ENCODE results near the gene SLC15A1. TPM values are rescaled to one million over a fixed set of nuclear protein-coding genes. Genes with fewer than 3 reads are reported as not detected.

The SLC15A1 gene
- polyA plus RNA-seq, 1 donor (not counting 4 experiments of a cell fraction or from before 2014, with no cell fraction given): 0.10 TPM

DNA sequence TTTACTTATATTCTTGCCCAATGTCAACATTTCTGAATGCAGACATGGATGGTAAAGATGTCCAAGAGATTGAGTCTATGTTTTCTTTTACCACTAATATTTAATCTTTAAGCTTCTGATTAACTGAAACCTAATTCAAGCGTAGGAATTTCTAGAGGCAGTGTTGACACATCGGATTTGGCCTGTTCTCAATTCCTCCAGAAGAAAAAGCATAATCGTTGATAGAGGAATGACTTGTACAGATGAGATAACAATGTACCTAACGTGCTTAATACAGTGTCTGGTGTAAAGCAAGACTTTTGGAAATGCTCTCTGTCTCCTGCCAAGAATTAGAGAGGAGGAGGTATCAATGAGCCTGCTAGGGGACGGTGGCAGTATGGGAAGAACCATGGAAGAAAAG lies 35.2 kb downstream of the SLC15A1 start:
- no peak overlapping the region for H3K27ac ChIP-seq (ENCODE audit: control insufficient read depth, insufficient read depth, low read length)
- no peak for DNase-seq (ENCODE audit: low read depth, low spot score)
- dilution Hi-C loops (cut with MboI; ENCODE audit: extremely low pct_ligation_motif_present, low sequenced_read_pairs): no loop called here
- H3K36me3 ChIP-seq (ENCODE audit: control insufficient read depth in 2 of 2, extremely low read depth in 1 of 2, insufficient read depth in 2 of 2, low read length in 2 of 2): no peaks in the 10 kb centered on the region
- H2AFZ ChIP-seq (ENCODE audit: control insufficient read depth, low read length): no peak overlapping the region
- no peak for FAIRE-seq
- TF ChIP-seq EZH2 (IDR thresholded peaks at IDR 0.05; ENCODE audit: low read length): no peak
- TF ChIP-seq, protein P1, sequence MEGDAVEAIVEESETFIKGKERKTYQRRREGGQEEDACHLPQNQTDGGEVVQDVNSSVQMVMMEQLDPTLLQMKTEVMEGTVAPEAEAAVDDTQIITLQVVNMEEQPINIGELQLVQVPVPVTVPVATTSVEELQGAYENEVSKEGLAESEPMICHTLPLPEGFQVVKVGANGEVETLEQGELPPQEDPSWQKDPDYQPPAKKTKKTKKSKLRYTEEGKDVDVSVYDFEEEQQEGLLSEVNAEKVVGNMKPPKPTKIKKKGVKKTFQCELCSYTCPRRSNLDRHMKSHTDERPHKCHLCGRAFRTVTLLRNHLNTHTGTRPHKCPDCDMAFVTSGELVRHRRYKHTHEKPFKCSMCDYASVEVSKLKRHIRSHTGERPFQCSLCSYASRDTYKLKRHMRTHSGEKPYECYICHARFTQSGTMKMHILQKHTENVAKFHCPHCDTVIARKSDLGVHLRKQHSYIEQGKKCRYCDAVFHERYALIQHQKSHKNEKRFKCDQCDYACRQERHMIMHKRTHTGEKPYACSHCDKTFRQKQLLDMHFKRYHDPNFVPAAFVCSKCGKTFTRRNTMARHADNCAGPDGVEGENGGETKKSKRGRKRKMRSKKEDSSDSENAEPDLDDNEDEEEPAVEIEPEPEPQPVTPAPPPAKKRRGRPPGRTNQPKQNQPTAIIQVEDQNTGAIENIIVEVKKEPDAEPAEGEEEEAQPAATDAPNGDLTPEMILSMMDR (optimal IDR thresholded peaks at IDR 0.05 in 1 of 3, IDR thresholded peaks at IDR 0.05 in 1 of 3, conservative IDR thresholded peaks at IDR 0.05 in 1 of 3; ENCODE audit: extremely low read depth in 1 of 3, insufficient read depth in 2 of 3, low read length in 3 of 3): no peak
- H3K4me3 ChIP-seq (ENCODE audit: control insufficient read depth in 2 of 3, extremely low read depth in 1 of 3, insufficient read depth in 2 of 3, low read depth in 1 of 3, low read length in 3 of 3): no peak overlapping the region
- no peak overlapping the region for H3K4me2 ChIP-seq (ENCODE audit: control insufficient read depth, extremely low read depth, insufficient read depth, low read depth, low read length)
- no peaks in the 10 kb centered on the region for H4K20me1 ChIP-seq (ENCODE audit: control insufficient read depth, extremely low read depth, insufficient read depth, low read length)
- H3K9me1 ChIP-seq (ENCODE audit: control insufficient read depth, extremely low read depth, insufficient read depth, low read length): no peaks in the 10 kb centered on the region
- H3K9me3 ChIP-seq (ENCODE audit: control insufficient read depth, low read depth, low read length): no peaks in the 10 kb centered on the region
- no peaks in the 10 kb centered on the region for H3K27me3 ChIP-seq (ENCODE audit: control insufficient read depth, extremely low read depth, insufficient read depth, low read length)
- H3K79me2 ChIP-seq (ENCODE audit: control insufficient read depth, insufficient read depth, low read length): no peaks in the 10 kb centered on the region
- no peak overlapping the region for H3K9ac ChIP-seq (ENCODE audit: control insufficient read depth, extremely low read depth, insufficient read depth, low read length)
- no peaks in the 10 kb centered on the region for H3K4me1 ChIP-seq (ENCODE audit: control insufficient read depth, extremely low read depth, insufficient read depth, low read length)

DNA sequence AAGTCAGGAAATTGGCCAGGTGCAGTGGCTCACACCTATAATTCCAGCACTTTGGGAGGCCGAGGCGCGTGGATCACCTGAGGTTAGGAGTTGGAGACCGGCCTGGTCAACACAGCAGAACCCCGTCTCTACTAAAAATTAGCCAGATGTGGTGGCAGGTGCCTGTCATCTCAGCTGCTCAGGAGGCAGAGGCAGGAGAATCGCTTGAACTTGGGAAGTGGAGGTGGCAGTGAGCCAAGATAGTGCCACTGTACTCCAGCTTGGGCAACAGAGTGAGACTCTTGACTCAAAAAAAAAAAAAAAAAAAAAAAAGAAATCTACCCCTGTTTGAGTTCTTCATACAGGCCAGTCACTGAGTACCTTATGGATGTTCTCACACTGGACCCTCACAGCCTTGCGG lies 42.0 kb downstream of the SLC15A1 start:
- no peak overlapping the region for H3K9ac ChIP-seq (ENCODE audit: control insufficient read depth, extremely low read depth, insufficient read depth, low read length)
- H3K36me3 ChIP-seq (ENCODE audit: control insufficient read depth in 2 of 2, extremely low read depth in 1 of 2, insufficient read depth in 2 of 2, low read length in 2 of 2): no peaks in the 10 kb centered on the region
- no peak for DNase-seq (ENCODE audit: low read depth, low spot score)
- TF ChIP-seq EZH2 (IDR thresholded peaks at IDR 0.05; ENCODE audit: low read length): no peak
- TF ChIP-seq, protein P1 (optimal IDR thresholded peaks at IDR 0.05 in 1 of 3, IDR thresholded peaks at IDR 0.05 in 1 of 3, conservative IDR thresholded peaks at IDR 0.05 in 1 of 3; ENCODE audit: extremely low read depth in 1 of 3, insufficient read depth in 2 of 3, low read length in 3 of 3): no peak
- H4K20me1 ChIP-seq (ENCODE audit: control insufficient read depth, extremely low read depth, insufficient read depth, low read length): no peaks in the 10 kb centered on the region
- H3K4me2 ChIP-seq (ENCODE audit: control insufficient read depth, extremely low read depth, insufficient read depth, low read depth, low read length): no peak overlapping the region
- H3K4me1 ChIP-seq (ENCODE audit: control insufficient read depth, extremely low read depth, insufficient read depth, low read length): peaks cover 2% of the 10 kb centered on the region
- no peak overlapping the region for H2AFZ ChIP-seq (ENCODE audit: control insufficient read depth, low read length)
- no peak overlapping the region for H3K4me3 ChIP-seq (ENCODE audit: control insufficient read depth in 2 of 3, extremely low read depth in 1 of 3, insufficient read depth in 2 of 3, low read depth in 1 of 3, low read length in 3 of 3)
- H3K9me1 ChIP-seq (ENCODE audit: control insufficient read depth, extremely low read depth, insufficient read depth, low read length): no peaks in the 10 kb centered on the region
- no peaks in the 10 kb centered on the region for H3K9me3 ChIP-seq (ENCODE audit: control insufficient read depth, low read depth, low read length)
- no peaks in the 10 kb centered on the region for H3K27me3 ChIP-seq (ENCODE audit: control insufficient read depth, extremely low read depth, insufficient read depth, low read length)
- no peak for FAIRE-seq
- H3K79me2 ChIP-seq (ENCODE audit: control insufficient read depth, insufficient read depth, low read length): no peaks in the 10 kb centered on the region
- H3K27ac ChIP-seq (ENCODE audit: control insufficient read depth, insufficient read depth, low read length): no peak overlapping the region
- dilution Hi-C loops (cut with MboI; ENCODE audit: extremely low pct_ligation_motif_present, low sequenced_read_pairs): no loop called here

Measured in keratinocyte (primary cell).